H1 (cell line): ENCODE results near the gene LRRC40. TPM values are rescaled to one million over a fixed set of nuclear protein-coding genes. Genes with fewer than 3 reads are reported as not detected.

Experiments used
- CTCF ChIA-PET: fragments of 300-600 bp; sonication (Branson Sonifier 250); formaldehyde crosslinking; loops from one replicate; lab custom pipeline; 2021; ENCODE audit not compliant: partially characterized antibody; lab: Charles Lee
- POLR2A ChIA-PET: fragments of 300-600 bp; sonication (Branson Sonifier 250); formaldehyde crosslinking; loops from one replicate; lab custom pipeline; 2021; ENCODE audit warnings: inconsistent platforms; ENCODE audit not compliant: partially characterized antibody; lab: Charles Lee
- DNase-seq, 2 experiments: peaks; one replicate each; pipeline versions ENCODE4 v3.0.0 to v3.0.0-alpha.2; 2010 to 2022; ENCODE audit warnings: low spot score in 2 of 2, low read depth in 1 of 2, mixed read lengths in 1 of 2
- FAIRE-seq: peaks from 2 replicates; lab custom pipeline; 2011; peaks lifted over from hg19 to GRCh38; lab: Jason Lieb, UNC
- H2AFZ ChIP-seq: 2 replicates; pipeline ENCODE4 v1.8.1; 2012; ENCODE audit warnings: low read length, inconsistent platforms
- H2AK5ac ChIP-seq: 2 replicates; pipeline ENCODE4 v1.6.1; 2013; ENCODE audit warnings: low read depth, low read length
- H2BK120ac ChIP-seq: replicated peaks from 2 replicates; pipeline ENCODE3; 2013; ENCODE audit warnings: low read depth, low read length, inconsistent platforms
- H2BK12ac ChIP-seq: 2 replicates; pipeline ENCODE4 v1.6.1; 2013; ENCODE audit warnings: low read depth, low read length
- H2BK15ac ChIP-seq: 2 replicates; pipeline ENCODE4 v1.6.1; 2013; ENCODE audit warnings: low read length
- H2BK20ac ChIP-seq: 2 replicates; pipeline ENCODE4 v1.6.1; 2013; ENCODE audit warnings: low read length
- H2BK5ac ChIP-seq: 2 replicates; pipeline ENCODE4 v1.6.1; 2013; ENCODE audit warnings: low read depth, low read length
- H3K14ac ChIP-seq: 2 replicates; pipeline ENCODE4 v1.6.1; 2013; ENCODE audit warnings: inconsistent platforms; ENCODE audit not compliant: insufficient read length
- H3K18ac ChIP-seq: 2 replicates; pipeline ENCODE4 v1.6.1; 2013; ENCODE audit warnings: low read length; ENCODE audit errors: extremely low read depth
- H3K23ac ChIP-seq: 2 replicates; pipeline ENCODE4 v1.6.1; 2013; ENCODE audit warnings: inconsistent platforms; ENCODE audit not compliant: insufficient read length
- H3K23me2 ChIP-seq: 2 replicates; pipeline ENCODE4 v1.6.1; 2013; ENCODE audit warnings: low read depth, low read length
- H3K27ac ChIP-seq: 2 replicates; pipeline ENCODE4 v1.6.1; 2011; ENCODE audit warnings: low read depth, low read length, inconsistent platforms
- H3K27me3 ChIP-seq, 4 experiments: replicated peaks in 1 of 4; 1 replicate in 1 of 4; 2 replicates in 3 of 4; pipeline versions ENCODE4 v1.6.1 to v1.8.1; 2011 to 2013; ENCODE audit warnings: low read length in 3 of 4, mild to moderate bottlenecking in 3 of 4, inconsistent platforms in 2 of 4, mixed read lengths in 2 of 4, moderate library complexity in 1 of 4; ENCODE audit not compliant: control insufficient read depth in 3 of 4, insufficient read depth in 3 of 4; ENCODE audit errors: extremely low read depth in 1 of 4
- H3K36me3 ChIP-seq, 4 experiments: 2 replicates each; pipeline versions ENCODE4 v1.6.1 to v1.8.1; 2011 to 2013; ENCODE audit warnings: mild to moderate bottlenecking in 4 of 4, low read length in 3 of 4, moderate library complexity in 2 of 4, control low read depth in 1 of 4, inconsistent platforms in 1 of 4; ENCODE audit not compliant: insufficient read depth in 4 of 4, control insufficient read depth in 2 of 4
- H3K4ac ChIP-seq: replicated peaks from 2 replicates; pipeline ENCODE3; 2013; ENCODE audit warnings: low read length, low read depth, mixed read lengths, inconsistent platforms; ENCODE audit not compliant: insufficient read length
- H3K4me1 ChIP-seq, 4 experiments: replicated peaks in 1 of 4; 1 replicate in 1 of 4; 2 replicates in 3 of 4; pipeline versions ENCODE4 v1.6.1 to v1.8.1; 2011 to 2013; ENCODE audit warnings: low read length in 3 of 4, inconsistent platforms in 2 of 4, mixed read lengths in 1 of 4; ENCODE audit not compliant: insufficient read depth in 4 of 4, control insufficient read depth in 3 of 4
- H3K4me2 ChIP-seq, 2 experiments: 2 replicates each; pipeline versions ENCODE4 v1.6.1 to v1.8.1; 2011 to 2013; ENCODE audit warnings: low read depth in 2 of 2, low read length in 2 of 2, control low read depth in 1 of 2, inconsistent platforms in 1 of 2, mild to moderate bottlenecking in 1 of 2; ENCODE audit not compliant: insufficient read depth in 1 of 2
- H3K4me3 ChIP-seq, 4 experiments: fragments of 200-600, 300-600 bp in 1 of 4; sonication (generic), shearing (Covaris generic), sonication (Bioruptor Twin) in 1 of 4; 2 replicates each; pipeline versions ENCODE4 v1.5.1 to v1.8.1; 2011 to 2016; ENCODE audit warnings: low read length in 4 of 4, low read depth in 3 of 4, control low read depth in 2 of 4, inconsistent platforms in 2 of 4, mild to moderate bottlenecking in 2 of 4, mixed read lengths in 1 of 4, moderate library complexity in 1 of 4; ENCODE audit not compliant: insufficient read depth in 2 of 4; ENCODE audit errors: extremely low read depth in 1 of 4
- H3K56ac ChIP-seq: replicated peaks from 2 replicates; pipeline ENCODE3; 2013; ENCODE audit warnings: low read depth, mild to moderate bottlenecking, mixed read lengths, low read length, inconsistent platforms; ENCODE audit not compliant: insufficient read length
- H3K79me1 ChIP-seq: 2 replicates; pipeline ENCODE4 v1.6.1; 2013; ENCODE audit warnings: low read depth, low read length, control low read depth
- H3K79me2 ChIP-seq, 2 experiments: 2 replicates each; pipeline versions ENCODE4 v1.6.1 to v1.8.1; 2012 to 2013; ENCODE audit warnings: low read length in 2 of 2, mild to moderate bottlenecking in 2 of 2, inconsistent platforms in 1 of 2; ENCODE audit not compliant: insufficient read depth in 2 of 2, control insufficient read depth in 1 of 2
- H3K9ac ChIP-seq, 4 experiments: replicated peaks in 1 of 4; 1 replicate in 1 of 4; 2 replicates in 3 of 4; pipeline versions ENCODE4 v1.6.1 to v1.8.1; 2011 to 2013; ENCODE audit warnings: low read depth in 3 of 4, low read length in 3 of 4, control low read depth in 2 of 4, mild to moderate bottlenecking in 2 of 4, moderate library complexity in 2 of 4, inconsistent platforms in 1 of 4; ENCODE audit errors: extremely low read depth in 1 of 4
- H3K9me3 ChIP-seq, 2 experiments: 2 replicates each; pipeline versions ENCODE4 v1.6.1 to v1.8.1; 2012 to 2013; ENCODE audit warnings: mild to moderate bottlenecking in 2 of 2, moderate library complexity in 2 of 2, control low read depth in 1 of 2, inconsistent platforms in 1 of 2, low read depth in 1 of 2, low read length in 1 of 2, mixed read lengths in 1 of 2; ENCODE audit not compliant: insufficient read depth in 2 of 2
- H4K20me1 ChIP-seq, 2 experiments: replicated peaks in 1 of 2; 2 replicates each; pipeline versions ENCODE3 to v1.8.1; 2011 to 2013; ENCODE audit warnings: inconsistent platforms in 2 of 2, low read length in 2 of 2, mild to moderate bottlenecking in 1 of 2; ENCODE audit not compliant: insufficient read depth in 2 of 2, control insufficient read depth in 1 of 2
- H4K5ac ChIP-seq: 2 replicates; pipeline ENCODE4 v1.6.1; 2013; ENCODE audit warnings: low read length, low read depth, mixed read lengths, inconsistent platforms; ENCODE audit not compliant: insufficient read length
- H4K8ac ChIP-seq: 2 replicates; pipeline ENCODE4 v1.8.0; 2013; ENCODE audit warnings: mild to moderate bottlenecking, moderate library complexity, low read length, inconsistent platforms; ENCODE audit not compliant: insufficient read depth; ENCODE audit errors: extremely low read depth
- H4K91ac ChIP-seq: replicated peaks from 2 replicates; pipeline ENCODE3; 2013; ENCODE audit warnings: low read length, mixed read lengths, inconsistent platforms; ENCODE audit not compliant: insufficient read length
- CREB1 ChIP-seq: IDR thresholded peaks from 2 replicates; pipeline ENCODE4 v1.6.1; 2012; ENCODE audit warnings: inconsistent platforms
- KDM4A ChIP-seq: IDR thresholded peaks from one replicate; pipeline ENCODE4 v1.7.1; 2012; ENCODE audit warnings: low read depth, mild to moderate bottlenecking, moderate library complexity, low read length, inconsistent platforms; ENCODE audit not compliant: severe bottlenecking
- POU5F1 ChIP-seq: IDR thresholded peaks from 2 replicates; pipeline ENCODE4 v1.6.1; 2011; ENCODE audit warnings: low read depth, mild to moderate bottlenecking, low read length, moderate library complexity
- RNF2 ChIP-seq: fragments of 200-900, 300-1000 bp; sonication (generic); IDR thresholded peaks from 2 replicates; pipeline ENCODE4 v1.7.1; 2016; ENCODE audit warnings: borderline replicate concordance, low read depth, mild to moderate bottlenecking, antibody characterized with exemption, low read length; ENCODE audit not compliant: poor library complexity, severe bottlenecking; ENCODE audit errors: missing control alignments
- SP1 ChIP-seq: IDR thresholded peaks from 2 replicates; pipeline ENCODE4 v1.6.1; 2011; ENCODE audit warnings: low read depth, low read length
- SP4 ChIP-seq: IDR thresholded peaks from 2 replicates; pipeline ENCODE4 v1.6.1; 2012; ENCODE audit warnings: low read length, inconsistent platforms
- SRF ChIP-seq: IDR thresholded peaks from 2 replicates; pipeline ENCODE4 v1.6.1; 2011; ENCODE audit warnings: mild to moderate bottlenecking, low read depth, low read length, moderate library complexity
- polyA plus RNA-seq, 7 experiments: library from polyadenylated mRNA; depleted of rRNA in 3 of 7; stranded (reverse) in 5 of 7; unstranded in 2 of 7; fragments of >200 nt in 5 of 7; fragments of 200-250 nt in 2 of 7; gene quantifications; 1 replicate in 5 of 7; 2 replicates in 1 of 7; 4 replicates in 1 of 7; pipeline versions ENCODE4 v1.2.1 to v1.2.3, GENCODE V29; 2011 to 2013; ENCODE audit warnings: missing spikeins in 2 of 7, mixed read lengths in 2 of 7
- total RNA-seq: library from RNA; stranded (reverse); fragmentation: NEBNext Ultra II Directional; extraction: Animal tissue kit (Norgen Biotek cat#: 25700); gene quantifications from 2 replicates; pipeline ENCODE4 v1.2.1, GENCODE V29; 2021

The LRRC40 gene
- total and polyA plus RNA-seq, 2 of the 8 experiments (the other 6 are each of a cell fraction or from before 2014, with no cell fraction given): 13.4 to 30.8 TPM

- Histone ChIP-seq H3K4ac (no peak overlapping the region), H4K5ac (no peak overlapping the region), H2BK120ac (no peak overlapping the region), H3K79me1 (no peaks in the 10 kb centered on the region), H3K9me3 (no peaks in the 10 kb centered on the region), H3K79me2 (peaks cover 0 to 5% of the 10 kb centered on the region in 2 experiments; a peak in 1 of 4 replicates), H3K27ac (no peak overlapping the region), H2BK12ac (no peak overlapping the region), H3K4me1 (no peaks in the 10 kb centered on the region), H3K27me3 (no peaks in the 10 kb centered on the region), H2AFZ (no peak overlapping the region), H2AK5ac (no peak overlapping the region), H3K18ac (no peak overlapping the region), H3K23ac (no peak overlapping the region), H2BK15ac (no peak overlapping the region), H3K23me2 (no peaks in the 10 kb centered on the region), H4K91ac (no peak overlapping the region), H3K56ac (no peak overlapping the region), H3K9ac (no peak overlapping the region), H4K8ac (no peak overlapping the region), H3K4me3 (no peak overlapping the region), H4K20me1 (no peaks in the 10 kb centered on the region), H3K14ac (no peak overlapping the region), H3K36me3 (peaks cover 19 to 99% (median 76%) of the 10 kb centered on the region in 4 experiments), H3K4me2 (no peak overlapping the region), H2BK5ac (no peak overlapping the region), H2BK20ac (no peak overlapping the region)
- ChIA-PET POLR2A (interaction anchor here (1.2 to 7.3 kb wide), 4 partner anchors 8 to 18 kb away, joined by 3 to 20 read pairs (median 4); no protein-coding TSS in a partner anchor), CTCF (interaction anchor here (0.6 to 0.8 kb wide), 2 partner anchors 21 to 203 kb away, joined by 3 read pairs; no protein-coding TSS in a partner anchor)
- DNase-seq (no peak), FAIRE-seq (no peak)
- TF ChIP-seq CREB1 (no peak), POU5F1 (no peak), SP4 (no peak), SRF (no peak), SP1 (no peak), KDM4A (no peak), RNF2 (no peak)
Observed at GRCh38 chr1:70234733-70235132, 29.4 kb upstream of the LRRC40 start.
